HEK293 (cell line): Measurements from ENCODE around the gene TAF11L6.
"Not testable (repeated sequence)": the region's sequence is repeated elsewhere in the genome, so short reads cannot be mapped to it uniquely, and the experiment has no call there.

ENCODE experiments used
- BCL11A ChIP-seq: fragments of 450-650 bp; formaldehyde crosslinking; IDR thresholded peaks from 2 replicates; pipeline ENCODE4 v1.5.1; 2016; ENCODE audit warnings: low read depth, missing biosample characterization, missing genetic modification characterization
- CTCF ChIP-seq: fragments of 450-650 bp; formaldehyde crosslinking; IDR thresholded peaks from 2 replicates; pipeline ENCODE4 v1.5.1; 2016; ENCODE audit warnings: missing biosample characterization, missing genetic modification characterization
- GLIS1 ChIP-seq: fragments of 450-650 bp; formaldehyde crosslinking; IDR thresholded peaks from 2 replicates; pipeline ENCODE4 v1.5.1; 2016; ENCODE audit warnings: missing biosample characterization, missing genetic modification characterization
- ZBTB49 ChIP-seq: fragments of 450-650 bp; formaldehyde crosslinking; IDR thresholded peaks from 2 replicates; pipeline ENCODE4 v1.5.1; 2016; ENCODE audit warnings: missing biosample characterization, missing genetic modification characterization, low read depth
- ZNF184 ChIP-seq: fragments of 450-650 bp; IDR thresholded peaks from 2 replicates; pipeline ENCODE4 v1.5.1; 2018; ENCODE audit warnings: missing biosample characterization, mild to moderate bottlenecking, missing genetic modification characterization
- ZNF302 ChIP-seq: fragments of 450-650 bp; formaldehyde crosslinking; IDR thresholded peaks from 2 replicates; pipeline ENCODE4 v1.5.1; 2016; ENCODE audit warnings: missing biosample characterization, missing genetic modification characterization, low read depth
- ZNF707 ChIP-seq: fragments of 450-650 bp; formaldehyde crosslinking; IDR thresholded peaks from 2 replicates; pipeline ENCODE4 v1.5.1; 2016; ENCODE audit warnings: missing biosample characterization, missing genetic modification characterization

- not testable (repeated sequence) for TF ChIP-seq CTCF (tag by site-specific recombination); GLIS1; BCL11A (tag by site-specific recombination); ZNF184 (tag by site-specific recombination); ZNF302 (tag by site-specific recombination); ZNF707 (tag by site-specific recombination); ZBTB49 (tag by site-specific recombination)
Measured at GRCh38 chr5:17518067-17518466, 10.4 kb upstream of the TAF11L6 start, which contains the start of gene TAF11L3.
